T-helper 1 cell (primary cell): ENCODE results near the gene PHKA2.

Source experiments
- DNase-seq, 5 donors: peaks; one replicate each; pipeline ENCODE4 v3.0.0-alpha.2; 2012 to 2020

Gene PHKA2

DNA sequence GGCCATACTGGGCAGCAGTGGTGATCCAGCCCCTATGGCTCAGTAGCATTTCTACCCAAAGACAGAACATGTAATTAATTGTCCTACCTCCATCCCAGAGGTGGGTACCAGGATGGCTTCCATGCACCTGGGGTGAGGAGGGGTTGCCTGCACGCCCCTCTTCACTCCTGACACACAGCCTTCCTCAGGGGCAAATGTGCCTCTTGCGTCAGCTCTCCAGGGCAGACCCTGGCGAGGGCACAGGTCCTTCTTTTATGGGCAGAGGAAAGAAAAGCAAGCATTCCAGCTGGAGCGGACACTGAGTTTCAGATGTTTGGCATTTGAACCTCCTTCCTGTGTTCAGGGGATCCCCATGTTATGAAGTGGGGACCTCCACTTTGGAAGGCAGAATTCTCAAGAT, 95.6 kb downstream of the PHKA2 start:
- no peak for DNase-seq

DNA sequence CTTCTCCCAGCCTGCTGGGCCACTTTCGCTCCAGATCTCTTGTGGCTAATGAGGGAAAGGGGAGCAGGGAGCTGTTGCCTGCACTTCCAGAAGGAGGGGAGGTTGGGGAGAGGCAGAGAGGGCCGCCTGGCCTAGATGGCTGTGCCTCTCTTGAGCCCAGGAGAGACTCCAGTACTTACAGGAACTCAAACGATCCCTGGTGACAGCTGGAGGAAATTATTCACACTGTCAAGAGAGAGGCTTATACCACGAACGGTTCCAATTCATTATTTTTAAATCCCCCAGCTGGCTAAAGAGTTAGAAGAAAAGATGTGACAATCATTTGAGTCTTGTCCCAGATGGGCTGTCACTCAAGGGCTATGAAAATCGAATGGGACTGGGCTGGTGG, 96.1 kb downstream of the PHKA2 start:
- DNase-seq, result no peak

DNA sequence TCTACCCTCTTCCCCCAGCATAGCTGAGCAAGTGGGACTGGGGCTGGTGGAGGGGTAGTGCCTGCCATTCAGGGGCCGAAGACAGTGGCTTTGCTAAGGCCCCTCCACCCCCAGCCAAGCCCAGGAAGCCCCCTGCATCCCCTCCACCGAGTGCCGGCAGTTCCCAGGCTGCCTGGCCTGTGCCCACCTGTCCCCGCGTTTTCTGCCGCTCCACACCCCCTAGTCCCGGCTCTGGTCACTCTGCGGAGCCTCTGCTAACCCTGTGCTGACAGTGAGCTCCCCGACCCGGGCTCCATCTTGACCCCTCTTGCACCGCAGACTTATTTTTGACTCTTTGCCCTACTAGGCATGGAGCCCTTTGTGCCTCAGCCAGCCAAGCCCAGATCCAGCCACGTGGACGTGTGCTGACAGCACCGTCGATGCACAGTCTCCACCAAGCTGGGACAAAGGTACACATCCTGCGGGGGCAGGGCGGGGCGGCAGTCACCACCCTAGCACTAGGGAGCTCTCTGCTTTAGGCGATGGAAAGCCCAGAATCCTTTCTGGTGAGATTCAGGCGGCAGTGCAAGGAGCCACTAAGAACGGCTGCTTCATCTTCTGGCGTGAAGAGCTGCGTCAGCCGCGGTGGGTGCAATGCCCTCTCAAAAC, 96.6 kb downstream of the PHKA2 start:
- no peak for DNase-seq

DNA sequence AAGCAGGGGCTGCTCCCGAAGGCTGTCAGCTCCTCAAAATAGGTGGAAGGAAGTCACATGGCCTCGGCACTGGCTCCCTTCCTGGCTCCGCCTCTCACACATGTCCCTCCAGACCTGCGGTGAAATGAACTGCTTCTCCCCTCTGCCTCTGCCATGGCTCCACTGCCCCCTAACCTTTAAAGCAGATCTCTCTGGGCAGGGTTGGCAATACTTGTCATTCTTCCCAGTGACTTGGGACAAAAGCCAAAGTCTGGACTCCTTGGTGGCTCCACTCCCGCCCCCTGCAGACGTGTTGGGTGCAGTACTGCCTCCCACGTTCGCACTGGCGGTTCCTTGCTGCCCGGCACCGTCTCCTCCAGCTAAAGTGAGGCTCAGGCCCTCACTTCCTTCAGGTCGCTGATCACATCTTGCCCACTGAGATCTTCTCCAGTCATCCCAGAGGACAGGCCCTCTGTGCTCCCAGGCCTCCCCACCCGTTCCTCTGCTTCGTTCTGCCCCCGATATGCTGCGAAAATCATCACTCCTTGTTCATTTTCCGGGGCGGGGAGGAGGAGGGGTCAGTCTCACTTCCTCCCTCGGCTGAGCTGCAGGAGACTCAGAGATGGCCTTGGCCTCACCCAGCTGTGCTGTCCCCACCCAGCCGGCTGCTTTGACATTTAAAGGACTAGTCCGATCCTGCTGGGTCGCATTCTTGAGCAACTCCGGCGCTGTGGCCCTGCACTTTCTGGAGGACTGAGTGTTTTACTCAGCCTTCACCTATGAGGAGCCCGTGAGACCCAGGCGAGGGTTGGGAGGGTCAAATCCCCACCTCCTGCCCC, 97.4 kb downstream of the PHKA2 start:
- DNase-seq, result peak in 4 of 5 donors; percentile 17 to 48 (median 24)

DNA sequence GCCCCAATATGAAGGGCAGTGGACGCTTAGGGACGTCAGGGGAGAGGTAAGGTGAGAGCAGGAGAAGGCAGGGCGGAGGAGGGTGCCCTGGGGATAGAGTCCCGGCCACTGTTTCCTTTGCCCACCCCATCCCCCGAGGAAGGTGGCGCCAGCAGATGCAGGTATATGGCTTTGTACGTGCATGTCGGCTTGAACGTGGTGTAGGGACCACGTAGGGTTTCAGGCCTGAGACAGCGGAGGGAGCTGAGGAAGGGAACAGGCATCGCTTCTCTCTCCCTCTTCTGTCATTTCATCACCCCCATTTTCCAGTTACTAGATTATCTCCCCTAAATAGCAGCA, 97.9 kb downstream of the PHKA2 start:
- DNase-seq, result no peak

DNA sequence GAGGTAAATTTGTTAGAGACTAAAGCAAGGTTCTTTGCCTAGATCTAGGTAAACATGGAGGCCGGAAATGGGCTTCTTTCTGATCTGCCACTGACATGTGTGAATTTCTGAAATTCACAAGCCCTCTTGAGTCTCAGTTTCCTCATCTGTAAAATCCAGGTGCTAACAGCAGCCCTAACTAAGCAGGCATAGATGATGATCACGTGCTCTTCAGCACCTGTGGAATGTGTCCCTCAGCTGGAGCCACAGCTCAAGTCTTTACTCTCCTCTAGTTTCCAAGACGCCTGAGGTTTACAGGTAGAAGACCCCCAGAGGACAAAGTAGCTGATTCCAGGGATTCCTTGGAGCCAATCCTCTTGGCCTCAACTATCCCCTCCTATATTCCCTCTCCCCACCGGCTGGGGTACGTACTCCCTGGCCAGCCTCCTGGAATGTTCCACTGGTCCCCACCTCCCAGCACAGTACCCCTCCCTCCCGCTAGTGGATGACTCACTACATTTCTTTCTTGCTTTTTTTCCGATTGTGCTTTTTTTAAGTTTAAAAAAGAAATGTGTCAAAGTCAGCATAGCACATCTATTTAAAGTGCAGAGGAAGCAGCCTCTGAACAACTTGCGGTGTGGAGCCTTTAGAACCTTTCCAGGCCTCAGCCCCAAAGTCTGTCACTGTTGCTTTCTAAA, 98.4 kb downstream of the PHKA2 start:
- no peak for DNase-seq

DNA sequence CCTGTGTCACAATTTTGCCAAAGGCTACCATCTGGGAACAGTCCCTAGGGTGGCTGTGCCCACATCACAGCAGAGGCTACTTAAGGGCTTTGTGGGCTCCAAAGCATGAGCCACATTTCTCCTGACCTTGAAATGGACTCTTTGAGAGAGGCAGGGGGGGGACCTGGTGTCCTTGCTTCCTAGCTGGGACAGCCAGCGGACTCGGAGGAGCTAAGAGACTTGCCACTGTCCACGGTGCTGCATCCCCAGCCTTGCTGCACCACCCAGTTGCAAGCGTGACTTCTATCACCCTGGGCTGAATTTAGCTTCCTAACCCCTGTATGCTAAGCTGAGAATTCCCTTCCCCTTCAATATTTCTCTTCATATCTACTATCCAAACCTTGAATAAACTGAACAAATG, 99.0 kb downstream of the PHKA2 start:
- DNase-seq, result no peak

DNA sequence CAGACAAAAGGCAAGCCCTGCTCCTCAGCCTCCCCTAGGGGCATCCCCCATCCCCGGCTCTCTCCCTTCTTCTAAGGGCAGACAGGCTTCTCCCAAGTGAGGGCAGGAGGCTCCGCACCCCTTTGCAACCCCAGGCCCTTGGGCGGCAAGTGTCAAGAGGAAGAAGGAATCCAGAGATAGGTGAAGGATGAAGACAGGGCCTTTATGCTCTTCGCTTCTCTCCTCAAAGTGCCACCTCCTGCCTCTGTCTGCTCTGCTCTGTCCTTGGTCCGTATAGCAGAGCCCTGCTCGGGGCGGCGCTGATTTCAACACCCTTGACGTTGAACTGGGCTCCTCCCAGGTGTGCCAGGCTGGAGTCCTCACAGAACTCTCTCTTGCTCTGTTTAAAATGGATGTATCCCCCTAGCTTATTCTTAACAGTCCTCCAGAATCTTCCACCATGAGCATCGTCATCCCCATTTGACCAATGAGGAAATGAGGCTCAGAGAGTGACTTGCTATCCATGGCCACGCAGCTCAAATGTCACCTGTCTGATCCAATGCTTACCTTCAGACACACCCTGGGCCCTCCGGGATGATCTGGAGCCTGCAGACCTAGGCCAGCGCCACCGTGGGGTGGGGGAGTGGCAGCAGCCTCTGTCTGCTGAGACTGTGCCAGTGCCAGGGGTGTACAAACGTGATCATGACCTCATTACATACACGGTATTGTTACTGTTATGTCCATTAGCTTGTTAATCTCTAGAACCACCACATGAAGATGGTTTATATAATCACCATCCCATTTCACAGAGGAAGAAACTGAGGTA, 99.8 kb downstream of the PHKA2 start:
- no peak for DNase-seq

DNA sequence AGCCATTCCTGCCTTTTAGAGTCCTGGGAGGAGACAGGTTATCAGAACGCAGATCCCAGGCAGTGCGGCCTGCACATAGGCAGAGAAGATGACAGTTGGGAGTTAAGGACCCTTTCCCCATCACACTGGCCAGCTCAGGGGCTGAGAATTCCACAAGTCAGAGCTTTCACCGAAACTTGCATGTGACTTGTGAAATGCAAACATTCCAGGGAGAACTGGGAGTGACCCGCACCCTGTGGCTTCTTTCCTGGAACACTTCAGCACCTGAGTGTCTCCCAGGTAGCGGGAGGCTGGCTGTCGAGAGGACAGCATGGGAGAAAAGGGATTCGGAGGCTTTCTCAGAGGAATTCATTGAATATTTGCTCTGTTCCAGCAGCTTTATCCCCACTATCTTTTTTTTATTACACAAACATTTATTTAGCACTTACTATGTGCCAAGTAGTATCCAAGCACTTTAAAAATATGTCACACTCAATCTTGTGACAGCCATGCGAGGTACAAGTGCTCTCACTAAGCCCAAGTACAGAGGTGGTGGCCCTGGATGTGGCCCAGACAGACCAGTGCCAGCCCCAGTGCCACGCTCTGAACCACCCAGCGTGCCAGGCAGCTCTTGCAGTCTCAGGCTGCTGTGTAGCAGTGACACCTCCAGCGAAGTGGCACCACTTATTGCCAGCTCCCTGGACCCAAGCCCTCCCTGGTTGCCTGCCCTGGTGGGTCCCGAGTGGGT, 100.5 kb downstream of the PHKA2 start:
- no peak for DNase-seq

DNA sequence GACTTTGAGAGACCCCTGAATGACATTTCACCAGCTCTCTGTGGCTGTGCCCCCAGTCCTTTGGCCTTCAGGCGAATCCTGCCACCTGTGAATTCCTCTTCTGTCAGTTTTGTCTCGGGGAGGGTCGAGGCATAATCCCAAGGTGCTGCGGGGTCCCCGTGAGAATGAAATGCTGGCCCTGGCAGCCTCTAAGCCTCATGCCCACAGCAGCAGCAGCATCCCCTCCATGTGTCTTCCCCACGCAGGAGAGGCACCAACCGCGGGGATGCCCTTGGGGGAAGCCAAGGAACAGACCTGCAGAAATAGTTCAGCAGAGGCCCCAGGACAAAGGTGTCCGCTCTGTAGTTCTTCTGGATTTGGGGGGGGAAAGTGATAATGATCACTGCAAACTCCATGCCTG, 104.8 kb downstream of the PHKA2 start:
- no peak for DNase-seq

DNA sequence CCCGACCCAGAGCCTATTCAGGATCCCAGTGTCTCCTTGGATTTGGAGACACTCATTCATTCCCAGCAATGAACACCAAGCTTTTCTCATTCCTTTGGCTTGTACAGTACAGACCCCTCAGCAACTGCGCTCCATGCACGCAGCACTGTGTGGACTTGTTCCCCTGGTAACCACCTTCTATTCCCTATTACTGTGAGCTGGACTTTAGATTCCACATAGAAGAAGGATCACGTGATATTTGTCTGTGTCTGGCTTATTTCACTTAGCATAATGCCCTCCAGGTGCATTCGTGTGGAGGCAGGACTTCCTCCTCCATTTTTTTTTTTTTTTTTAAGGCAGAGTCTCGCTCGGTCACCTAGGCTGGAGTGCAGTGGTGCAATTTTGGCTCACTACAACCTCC, 106.4 kb downstream of the PHKA2 start:
- DNase-seq, result no peak

DNA sequence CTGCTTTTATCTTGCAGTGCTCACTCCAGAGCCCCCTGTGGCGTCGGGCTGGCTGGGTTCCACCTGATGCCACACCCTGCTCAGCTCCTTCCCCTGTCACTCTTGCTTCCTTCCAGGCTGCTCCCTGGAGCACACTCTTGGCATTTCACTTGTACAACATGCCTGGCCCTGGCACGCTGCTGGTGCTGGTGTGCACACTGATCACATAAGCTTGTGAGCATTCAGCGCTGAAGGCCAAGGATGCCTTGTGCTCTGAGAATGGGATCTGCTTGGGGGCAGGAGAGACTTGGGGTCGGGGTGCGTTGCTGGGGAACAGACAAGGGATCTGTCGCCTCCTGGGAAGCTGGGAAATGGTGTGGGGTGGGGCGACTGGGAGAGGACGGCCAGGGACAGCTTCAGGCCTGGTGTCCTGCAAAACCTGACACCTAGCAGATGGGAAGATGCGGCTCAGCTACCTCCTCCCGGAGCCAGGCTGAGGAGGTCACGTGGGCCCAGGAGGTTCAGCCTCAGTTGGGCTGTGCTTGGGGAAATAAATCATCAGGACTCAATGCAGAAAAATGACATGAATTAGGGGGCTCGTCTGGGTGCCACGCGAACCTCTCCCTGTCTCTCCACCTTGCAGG, 108.5 kb downstream of the PHKA2 start:
- DNase-seq, result no peak

DNA sequence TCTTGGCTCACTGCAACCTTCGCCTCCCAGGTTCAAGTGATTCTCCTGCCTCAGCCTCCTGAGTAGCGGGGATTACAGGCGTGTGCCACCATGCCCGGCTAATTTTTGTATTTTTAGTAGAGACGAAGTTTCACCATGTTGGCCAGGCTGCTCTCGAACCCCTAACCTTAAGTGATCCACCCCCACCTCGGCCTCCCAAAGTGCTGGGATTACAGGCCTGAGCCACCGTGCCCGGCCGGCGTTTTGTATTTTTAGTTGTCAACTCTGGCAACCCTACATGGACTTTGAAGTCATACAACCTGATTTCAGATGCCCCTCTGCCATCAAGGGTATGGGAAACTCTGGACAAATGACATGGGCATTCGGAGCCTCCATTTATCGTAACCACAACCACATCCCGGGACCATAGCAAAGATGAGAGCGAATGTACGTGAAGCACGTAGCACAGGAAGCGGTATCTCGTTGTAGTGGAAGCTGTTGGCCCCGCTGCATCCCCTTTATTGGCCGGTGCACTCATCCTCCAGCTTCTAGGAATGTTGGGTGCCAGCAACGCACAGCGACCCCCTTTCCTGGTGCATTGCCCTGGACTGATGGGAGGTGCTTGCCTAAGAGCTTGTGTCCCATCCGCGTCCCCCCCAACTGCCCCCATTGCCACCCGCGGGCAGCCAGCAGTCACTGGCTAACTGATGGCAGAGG, 109.2 kb downstream of the PHKA2 start:
- no peak for DNase-seq

DNA sequence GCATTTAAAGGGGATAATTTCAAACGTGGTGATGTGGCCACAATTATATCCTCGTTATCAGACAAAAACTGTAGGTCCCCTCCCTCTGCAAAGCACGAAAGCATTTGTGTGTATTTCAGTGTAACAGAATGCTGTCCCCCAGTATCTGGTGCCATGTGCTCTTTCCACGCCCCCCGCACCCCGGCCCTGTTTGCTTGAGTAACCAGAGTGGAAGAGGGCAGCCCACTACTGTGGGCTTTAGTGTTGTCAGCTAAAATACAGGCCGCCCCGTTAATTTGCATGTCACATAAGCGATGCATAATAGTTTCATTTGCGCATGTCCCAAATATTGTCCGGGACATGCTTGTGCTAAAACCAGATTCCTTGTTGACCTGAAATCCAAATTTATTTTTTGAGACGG, 110.1 kb downstream of the PHKA2 start:
- DNase-seq, result no peak

DNA sequence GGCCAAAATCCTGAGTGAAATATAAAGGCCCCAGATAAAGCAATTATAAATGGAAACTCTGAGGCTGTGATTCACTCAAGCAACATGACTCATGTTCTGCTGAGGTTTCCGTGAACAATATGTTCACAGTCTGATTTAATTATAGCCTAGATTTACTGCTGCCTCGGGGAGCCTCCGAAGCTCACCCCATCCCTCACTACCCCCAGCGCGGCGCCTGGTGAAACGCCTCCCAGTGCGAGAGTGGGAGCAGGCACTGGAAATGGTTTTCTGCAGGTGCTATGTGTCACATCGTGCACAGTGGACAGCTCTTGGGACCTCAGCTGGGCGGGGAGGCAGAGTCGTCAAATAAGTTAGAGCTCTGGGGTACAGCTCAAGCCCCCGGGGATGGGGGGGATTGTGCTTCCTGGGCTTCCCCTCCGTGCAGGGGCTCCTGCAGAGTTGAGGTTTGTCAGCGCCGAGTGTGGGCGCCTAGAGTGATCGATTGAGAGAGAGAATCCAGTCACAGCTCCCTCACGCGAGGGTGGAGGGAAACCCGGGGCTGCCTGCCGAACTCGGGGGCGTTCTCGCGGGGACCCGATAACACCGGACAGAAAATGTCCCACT, 110.6 kb downstream of the PHKA2 start:
- no peak for DNase-seq

DNA sequence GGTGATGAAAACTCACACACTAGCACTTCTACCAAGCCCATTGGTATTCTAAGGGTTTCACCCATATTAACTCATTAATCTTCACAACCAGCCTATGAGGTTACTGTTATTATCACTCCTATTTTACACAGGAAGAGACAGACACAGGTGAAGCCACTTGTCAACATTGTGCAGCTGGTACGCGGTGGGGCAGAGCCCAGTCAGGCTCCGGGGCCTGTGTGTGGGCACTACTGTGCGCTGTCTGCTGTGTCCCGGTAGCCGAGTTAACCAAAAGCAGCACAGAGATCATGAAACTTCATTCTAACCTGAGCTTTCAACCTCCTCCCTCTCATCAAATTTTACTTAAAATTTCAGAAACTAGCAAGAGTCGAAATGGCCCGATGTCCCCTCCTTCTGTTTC, 111.3 kb downstream of the PHKA2 start:
- no peak for DNase-seq

DNA sequence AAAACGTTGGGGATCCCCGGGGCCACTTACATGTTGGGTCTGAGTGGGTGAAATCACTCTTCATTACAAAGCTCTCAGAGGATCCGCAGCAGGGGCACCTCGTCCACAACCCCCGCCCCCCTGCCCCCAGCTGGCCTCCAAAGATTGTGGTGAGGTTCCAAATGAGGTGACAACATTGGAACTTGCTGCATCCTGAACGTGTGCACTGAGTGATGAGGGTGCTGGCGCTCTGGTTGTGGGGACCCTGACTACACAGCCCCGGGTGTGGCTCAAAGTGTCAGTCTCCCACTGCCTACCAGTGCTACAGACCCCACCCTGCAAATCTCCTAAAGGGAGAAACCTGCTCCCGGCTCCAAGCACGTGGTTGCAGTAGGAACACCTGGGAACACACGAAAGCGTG, 111.9 kb downstream of the PHKA2 start:
- no peak for DNase-seq

DNA sequence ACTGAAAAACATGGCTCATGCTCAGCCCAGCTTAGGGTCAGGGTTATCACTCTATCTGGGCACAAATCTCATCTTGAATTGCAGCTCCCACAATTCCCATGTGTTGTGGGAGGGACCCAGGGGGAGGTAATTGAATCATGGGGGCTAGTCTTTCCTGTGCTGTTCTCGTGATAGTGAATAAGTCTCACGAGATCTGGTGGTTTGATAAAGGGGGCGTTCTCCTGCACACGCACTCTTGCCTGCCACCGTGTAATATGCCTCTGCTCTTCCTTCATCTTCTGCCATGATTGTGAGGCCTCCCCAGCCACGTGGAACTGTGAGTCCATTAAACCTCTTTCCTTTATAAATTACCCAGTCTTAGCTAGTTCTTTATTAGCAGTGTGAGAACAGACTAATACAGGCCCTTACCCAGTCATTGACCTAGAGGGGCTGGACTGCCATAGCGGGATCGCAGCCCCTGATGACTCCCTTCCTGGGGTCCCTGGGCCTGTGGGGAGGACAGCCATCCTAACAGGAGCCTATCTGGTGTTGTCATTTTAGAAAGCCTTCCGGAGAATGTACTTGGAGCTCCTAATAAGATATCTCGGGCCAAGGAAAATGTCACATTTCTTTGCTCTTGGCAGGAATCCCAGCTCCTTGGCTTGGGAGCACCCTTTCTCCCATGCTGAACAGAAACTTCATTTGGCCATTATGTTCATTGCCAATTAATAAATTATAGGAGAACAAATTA, 112.6 kb downstream of the PHKA2 start:
- DNase-seq, result no peak

DNA sequence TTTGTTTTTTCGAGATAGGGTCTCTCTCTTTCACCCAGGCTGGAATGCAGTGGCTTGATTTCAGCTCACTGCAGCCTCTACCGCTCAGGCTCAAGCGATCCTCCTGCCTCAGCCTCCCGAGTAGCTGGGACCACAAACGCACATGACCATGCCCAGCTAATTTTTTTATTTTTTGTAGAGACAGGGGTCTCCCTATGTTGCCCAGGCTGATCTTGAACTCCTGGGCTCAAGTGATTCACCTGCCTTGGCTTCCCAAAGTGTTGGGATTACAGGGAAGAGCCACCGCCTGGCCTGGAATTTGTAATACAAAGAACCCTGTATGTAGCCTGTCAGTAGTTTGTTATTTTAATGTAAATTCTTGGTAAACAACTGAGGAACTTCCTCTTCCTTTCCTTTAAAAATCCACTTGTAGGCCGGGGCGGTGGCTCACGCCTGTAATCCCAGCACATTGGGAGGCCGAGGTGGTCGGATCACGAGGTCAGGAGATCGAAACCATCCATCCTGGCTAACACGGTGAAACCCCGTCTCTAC, 119.5 kb downstream of the PHKA2 start:
- DNase-seq, result no peak

DNA sequence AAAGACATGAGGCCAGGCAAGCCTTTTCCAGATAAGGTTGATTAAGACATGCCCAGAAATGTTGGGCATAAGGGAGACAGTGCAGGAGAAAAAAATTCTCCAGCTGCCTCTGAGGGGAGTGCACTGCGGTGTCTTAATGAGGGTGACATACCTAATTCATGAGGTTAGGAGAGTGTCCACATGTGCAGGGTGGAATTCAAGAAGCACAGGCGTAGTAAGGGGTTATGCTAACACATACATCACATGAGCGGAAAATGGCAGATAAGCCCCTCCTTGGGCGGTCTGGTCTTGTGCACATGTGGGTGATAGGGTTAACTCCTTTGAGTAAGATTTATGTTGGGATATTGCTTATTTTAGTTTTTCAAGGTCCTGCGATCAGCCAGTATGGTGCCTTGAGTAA, 122.4 kb downstream of the PHKA2 start:
- DNase-seq, result no peak
